ENCODE results near the gene RHNO1. TPM values are rescaled to one million over a fixed set of nuclear protein-coding genes. Genes with fewer than 3 reads are reported as not detected.
A peak's percentile ranks its signal among the peaks of the same experiment; 100 is the strongest.

The RHNO1 gene
- total and polyA plus RNA-seq, 4 experiments from 2014 or later = 31.2 to 107 (median 47.1) TPM

GRCh38 chr12:2925322-2925995 is 48.4 kb downstream of the RHNO1 start:
- H3K27me3 ChIP-seq (ENCODE audit: insufficient read depth, low read length) = no peaks in the 10 kb centered on the region
- peaks cover 42 to 45% of the 10 kb centered on the region in 2 donors for H3K36me3 Mint-ChIP-seq
- ChIA-PET CTCF (ENCODE audit: partially characterized antibody) (no interaction called here), POLR2A (ENCODE audit: partially characterized antibody) (no interaction called here)
- no peaks in the 10 kb centered on the region for H3K9me3 ChIP-seq (ENCODE audit: control insufficient read depth in 1 of 2, low read length in 2 of 2)
- intact Hi-C loops (cut with micrococcal nuclease) = no loop called here
- DNase-seq = no peak
- H3K27ac Mint-ChIP-seq = peak overlapping the region in 2 of 7 donors; percentile 11 to 14
- no peaks in the 10 kb centered on the region for H3K4me1 Mint-ChIP-seq
- H3K27ac ChIP-seq (ENCODE audit: low read depth, low read length) = no peak overlapping the region
- H3K9me3 Mint-ChIP-seq = no peaks in the 10 kb centered on the region
- peaks cover 10% of the 10 kb centered on the region for H3K36me3 ChIP-seq (ENCODE audit: insufficient read depth, low read length)
- no peaks in the 10 kb centered on the region for H3K4me1 ChIP-seq (ENCODE audit: insufficient read depth, low read length)
- no peaks in the 10 kb centered on the region for H3K27me3 Mint-ChIP-seq
- no peak overlapping the region for H3K4me3 Mint-ChIP-seq
- H3K4me3 ChIP-seq (ENCODE audit: low read length in 2 of 2) = no peak overlapping the region

DNA sequence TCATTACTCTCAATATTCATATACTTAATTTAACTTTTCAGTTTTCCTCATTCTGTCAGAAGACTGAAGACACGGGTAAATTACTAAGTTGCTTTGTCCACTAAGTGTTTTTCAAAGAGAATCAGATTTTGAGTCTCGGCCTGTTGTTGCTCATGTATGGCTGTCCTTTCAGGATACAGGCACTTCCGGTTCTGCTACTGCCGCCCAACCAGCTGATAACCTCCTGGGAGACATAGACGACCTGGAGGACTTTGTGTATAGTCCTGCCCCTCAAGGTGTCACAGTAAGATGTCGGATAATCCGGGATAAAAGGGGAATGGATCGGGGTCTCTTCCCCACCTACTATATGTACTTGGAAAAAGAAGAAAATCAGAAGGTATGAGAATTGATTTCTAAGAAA is 53.8 kb downstream of the RHNO1 start:
- H3K9me3 ChIP-seq (ENCODE audit: control insufficient read depth in 1 of 2, low read length in 2 of 2) = no peaks in the 10 kb centered on the region
- H3K36me3 Mint-ChIP-seq = peaks cover 35 to 53% of the 10 kb centered on the region in 2 donors
- H3K27me3 ChIP-seq (ENCODE audit: insufficient read depth, low read length) = no peaks in the 10 kb centered on the region
- H3K27ac Mint-ChIP-seq = no peak overlapping the region
- H3K36me3 ChIP-seq (ENCODE audit: insufficient read depth, low read length) = peaks cover 10% of the 10 kb centered on the region
- H3K4me1 ChIP-seq (ENCODE audit: insufficient read depth, low read length) = no peaks in the 10 kb centered on the region
- no peaks in the 10 kb centered on the region for H3K27me3 Mint-ChIP-seq
- intact Hi-C loops (cut with micrococcal nuclease) = no loop called here
- ChIA-PET CTCF (ENCODE audit: partially characterized antibody) (no interaction called here), POLR2A (ENCODE audit: partially characterized antibody) (no interaction called here)
- H3K4me3 Mint-ChIP-seq = peak overlapping the region in 1 of 8 donors; percentile 2
- no peak overlapping the region for H3K4me3 ChIP-seq (ENCODE audit: low read length in 2 of 2)
- H3K4me1 Mint-ChIP-seq = no peaks in the 10 kb centered on the region
- no peak overlapping the region for H3K27ac ChIP-seq (ENCODE audit: low read depth, low read length)
- no peak for DNase-seq
- H3K9me3 Mint-ChIP-seq = peaks cover 0 to 3% (median 0%) of the 10 kb centered on the region in 8 donors

- no peaks in the 10 kb centered on the region for H3K27me3 ChIP-seq (ENCODE audit: insufficient read depth, low read length)
- Mint-ChIP-seq H3K27me3 (no peaks in the 10 kb centered on the region), H3K4me1 (no peaks in the 10 kb centered on the region), H3K36me3 (peaks cover 25 to 55% of the 10 kb centered on the region in 2 donors), H3K27ac (no peak overlapping the region), H3K4me3 (no peak overlapping the region), H3K9me3 (peaks cover 0 to 3% (median 0%) of the 10 kb centered on the region in 8 donors)
- H3K9me3 ChIP-seq (ENCODE audit: control insufficient read depth in 1 of 2, low read length in 2 of 2) = no peaks in the 10 kb centered on the region
- ChIA-PET CTCF (ENCODE audit: partially characterized antibody) (interaction anchor here (0.8 kb wide), 1 partner anchor 9 kb away, joined by 3 read pairs; no protein-coding TSS in a partner anchor), POLR2A (ENCODE audit: partially characterized antibody) (no interaction called here)
- DNase-seq = no peak
- H3K4me3 ChIP-seq (ENCODE audit: low read length in 2 of 2) = no peak overlapping the region
- intact Hi-C loops (cut with micrococcal nuclease) = no loop called here
- H3K36me3 ChIP-seq (ENCODE audit: insufficient read depth, low read length) = peaks cover 10% of the 10 kb centered on the region
- H3K27ac ChIP-seq (ENCODE audit: low read depth, low read length) = no peak overlapping the region
- no peaks in the 10 kb centered on the region for H3K4me1 ChIP-seq (ENCODE audit: insufficient read depth, low read length)
Measured at GRCh38 chr12:2933586-2933985, 56.6 kb downstream of the RHNO1 start.

DNA sequence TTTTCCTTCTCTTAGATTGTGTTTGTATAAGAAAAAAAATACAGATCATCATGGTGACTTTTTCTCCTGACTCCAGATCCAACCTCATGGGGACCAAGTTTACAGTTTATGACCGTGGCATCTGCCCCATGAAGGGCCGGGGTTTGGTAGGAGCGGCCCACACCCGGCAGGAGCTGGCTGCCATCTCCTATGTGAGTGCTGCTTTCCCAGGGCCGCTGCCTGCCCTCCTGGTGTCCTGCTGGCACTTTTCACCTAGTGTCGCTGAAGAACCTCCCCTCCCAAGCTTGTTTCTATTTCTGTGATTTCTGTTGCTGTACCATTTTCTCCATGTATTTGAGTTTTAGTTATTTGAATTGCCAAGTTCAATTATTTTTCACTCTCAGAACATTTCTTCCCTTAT is 57.3 kb downstream of the RHNO1 start:
- peaks cover 10% of the 10 kb centered on the region for H3K36me3 ChIP-seq (ENCODE audit: insufficient read depth, low read length)
- H3K4me1 Mint-ChIP-seq = no peaks in the 10 kb centered on the region
- ChIA-PET POLR2A (ENCODE audit: partially characterized antibody) (no interaction called here), CTCF (ENCODE audit: partially characterized antibody) (interaction anchor here (1.1 kb wide), 1 partner anchor 10 kb away, joined by 4 read pairs; no protein-coding TSS in a partner anchor)
- no peak for DNase-seq
- H3K36me3 Mint-ChIP-seq = peaks cover 27 to 61% of the 10 kb centered on the region in 2 donors
- no peaks in the 10 kb centered on the region for H3K9me3 ChIP-seq (ENCODE audit: control insufficient read depth in 1 of 2, low read length in 2 of 2)
- no peak overlapping the region for H3K4me3 Mint-ChIP-seq
- H3K27ac Mint-ChIP-seq = no peak overlapping the region
- intact Hi-C loops (cut with micrococcal nuclease) = no loop called here
- peaks cover 0 to 3% (median 0%) of the 10 kb centered on the region in 8 donors for H3K9me3 Mint-ChIP-seq
- H3K4me3 ChIP-seq (ENCODE audit: low read length in 2 of 2) = no peak overlapping the region
- no peaks in the 10 kb centered on the region for H3K27me3 ChIP-seq (ENCODE audit: insufficient read depth, low read length)
- no peaks in the 10 kb centered on the region for H3K4me1 ChIP-seq (ENCODE audit: insufficient read depth, low read length)
- no peaks in the 10 kb centered on the region for H3K27me3 Mint-ChIP-seq
- no peak overlapping the region for H3K27ac ChIP-seq (ENCODE audit: low read depth, low read length)

GRCh38 chr12:2936301-2936700 is 59.3 kb downstream of the RHNO1 start:
- H3K27me3 Mint-ChIP-seq = no peaks in the 10 kb centered on the region
- Histone ChIP-seq H3K4me1 (ENCODE audit: insufficient read depth, low read length) (no peaks in the 10 kb centered on the region), H3K36me3 (ENCODE audit: insufficient read depth, low read length) (peaks cover 7% of the 10 kb centered on the region), H3K4me3 (ENCODE audit: low read length in 2 of 2) (no peak overlapping the region), H3K9me3 (ENCODE audit: control insufficient read depth in 1 of 2, low read length in 2 of 2) (no peaks in the 10 kb centered on the region), H3K27ac (ENCODE audit: low read depth, low read length) (no peak overlapping the region), H3K27me3 (ENCODE audit: insufficient read depth, low read length) (no peaks in the 10 kb centered on the region)
- H3K9me3 Mint-ChIP-seq = peaks cover 0 to 3% (median 0%) of the 10 kb centered on the region in 8 donors
- H3K36me3 Mint-ChIP-seq = peaks cover 17 to 60% of the 10 kb centered on the region in 2 donors
- no peak for DNase-seq
- H3K27ac Mint-ChIP-seq = no peak overlapping the region
- POLR2A ChIA-PET (ENCODE audit: partially characterized antibody) = no interaction called here
- no peaks in the 10 kb centered on the region for H3K4me1 Mint-ChIP-seq
- H3K4me3 Mint-ChIP-seq = no peak overlapping the region
- intact Hi-C loops (cut with micrococcal nuclease) = no loop called here
- CTCF ChIA-PET (ENCODE audit: partially characterized antibody) = no interaction called here

GRCh38 chr12:2937500-2937899 is 60.5 kb downstream of the RHNO1 start:
- DNase-seq = no peak
- Mint-ChIP-seq H3K27ac (peak overlapping the region in 1 of 7 donors; percentile 35), H3K4me3 (no peak overlapping the region), H3K36me3 (peaks cover 16 to 52% of the 10 kb centered on the region in 2 donors), H3K9me3 (peaks cover 0 to 3% (median 0%) of the 10 kb centered on the region in 8 donors), H3K27me3 (no peaks in the 10 kb centered on the region), H3K4me1 (no peaks in the 10 kb centered on the region)
- Histone ChIP-seq H3K4me3 (ENCODE audit: low read length in 2 of 2) (no peak overlapping the region), H3K27ac (ENCODE audit: low read depth, low read length) (no peak overlapping the region), H3K9me3 (ENCODE audit: control insufficient read depth in 1 of 2, low read length in 2 of 2) (no peaks in the 10 kb centered on the region), H3K4me1 (ENCODE audit: insufficient read depth, low read length) (no peaks in the 10 kb centered on the region), H3K36me3 (ENCODE audit: insufficient read depth, low read length) (no peaks in the 10 kb centered on the region), H3K27me3 (ENCODE audit: insufficient read depth, low read length) (no peaks in the 10 kb centered on the region)
- intact Hi-C loops (cut with micrococcal nuclease) = no loop called here
- ChIA-PET POLR2A (ENCODE audit: partially characterized antibody) (no interaction called here), CTCF (ENCODE audit: partially characterized antibody) (no interaction called here)
